B cell (primary cell): ENCODE results near the gene JPH3. TPM values are rescaled to one million over a fixed set of nuclear protein-coding genes. Genes with fewer than 3 reads are reported as not detected.

Experiments
- ATAC-seq: fragments of 200-7000 bp; cut with Tn5 transposase; one replicate; pipeline ENCODE4 v1.10.0; 2021; ENCODE audit warnings: low read depth, mild to moderate bottlenecking, moderate number of reproducible peaks, moderate library complexity
- CTCF ChIA-PET: fragments of 350-600 bp; sonication (Branson Sonifier 250); formaldehyde crosslinking; loops from one replicate; lab custom pipeline; 2021; ENCODE audit warnings: antibody characterized with exemption, inconsistent platforms; lab: Charles Lee
- POLR2A ChIA-PET: fragments of 350-600 bp; sonication (Branson Sonifier 250); formaldehyde crosslinking; loops from one replicate; lab custom pipeline; 2021; ENCODE audit warnings: antibody characterized with exemption; lab: Charles Lee
- DNase-seq: peaks from one replicate; pipeline ENCODE4 v3.0.0; 2013
- H2AFZ ChIP-seq: 2 replicates; pipeline ENCODE4 v1.6.1; 2012; ENCODE audit warnings: mild to moderate bottlenecking, low read depth, low read length; ENCODE audit not compliant: insufficient read depth, poor library complexity, severe bottlenecking
- H3K27ac ChIP-seq, 2 donors: 1 replicate in 1 of 2; 2 replicates in 1 of 2; pipeline ENCODE4 v1.5.1; 2012 to 2013; ENCODE audit warnings: low read length in 2 of 2, mild to moderate bottlenecking in 2 of 2, moderate library complexity in 1 of 2
- H3K27me3 ChIP-seq, 4 experiments: fragments of 200-600 bp in 1 of 4; sonication (generic) in 1 of 4; replicated peaks in 1 of 4; 1 replicate in 2 of 4; 2 replicates in 2 of 4; pipeline versions ENCODE4 v1.6.1 to v1.7.0; 2013 to 2016; ENCODE audit warnings: low read length in 3 of 4, mild to moderate bottlenecking in 2 of 4, mixed read lengths in 1 of 4, moderate library complexity in 1 of 4; ENCODE audit not compliant: insufficient read depth in 4 of 4, control insufficient read depth in 3 of 4; ENCODE audit errors: control extremely low read depth in 1 of 4
- H3K36me3 ChIP-seq, 2 experiments: replicated peaks in 1 of 2; 1 replicate in 1 of 2; 2 replicates in 1 of 2; pipeline versions ENCODE4 v1.6.1 to v1.7.1; 2013; ENCODE audit warnings: low read length in 1 of 2; ENCODE audit not compliant: insufficient read depth in 2 of 2, control insufficient read depth in 1 of 2; ENCODE audit errors: control extremely low read depth in 1 of 2, extremely low read depth in 1 of 2
- H3K4me1 ChIP-seq, 2 donors: fragments of 200-600 bp in 1 of 2; sonication (generic) in 1 of 2; 1 replicate in 1 of 2; 2 replicates in 1 of 2; pipeline versions ENCODE4 v1.5.1 to v1.6.1; 2013 to 2017; ENCODE audit warnings: low read length in 2 of 2; ENCODE audit not compliant: control insufficient read depth in 2 of 2, insufficient read depth in 2 of 2
- H3K4me2 ChIP-seq: replicated peaks from 2 replicates; pipeline ENCODE3; 2012; ENCODE audit warnings: mild to moderate bottlenecking, low read depth, low read length; ENCODE audit not compliant: poor library complexity, severe bottlenecking
- H3K4me3 ChIP-seq, 5 experiments: fragments of 200-600 bp in 1 of 5; sonication (generic) in 1 of 5; 1 replicate in 3 of 5; 2 replicates in 2 of 5; pipeline versions ENCODE4 v1.5.1 to v1.7.0; 2011 to 2016; ENCODE audit warnings: low read length in 4 of 5, mild to moderate bottlenecking in 4 of 5, low read depth in 2 of 5, control low read depth in 1 of 5, moderate library complexity in 1 of 5; ENCODE audit not compliant: insufficient read depth in 1 of 5; ENCODE audit errors: control extremely low read depth in 1 of 5, extremely low read depth in 1 of 5
- H3K79me2 ChIP-seq: fragments of 200-600 bp; sonication (generic); one replicate; pipeline ENCODE4 v1.6.0; 2016; ENCODE audit warnings: low read length; ENCODE audit not compliant: control insufficient read depth, insufficient read depth
- H3K9ac ChIP-seq: fragments of 200-600 bp; sonication (generic); 2 replicates; pipeline ENCODE4 v1.6.1; 2017; ENCODE audit warnings: mild to moderate bottlenecking, low read length, moderate library complexity
- H3K9me3 ChIP-seq, 3 donors: one replicate each; pipeline versions ENCODE4 v1.6.1 to v1.7.1; 2013; ENCODE audit warnings: low read length in 2 of 3; ENCODE audit not compliant: control insufficient read depth in 2 of 3, insufficient read depth in 1 of 3; ENCODE audit errors: control extremely low read depth in 1 of 3
- H4K20me1 ChIP-seq: 2 replicates; pipeline ENCODE4 v1.6.0; 2012; ENCODE audit warnings: mild to moderate bottlenecking, low read length; ENCODE audit not compliant: insufficient read depth, control insufficient read depth, poor library complexity, severe bottlenecking
- H3K27ac Mint-ChIP-seq: one replicate; pipeline ENCODE4 v1.8.0; 2021; ENCODE audit warnings: mixed read lengths
- H3K27me3 Mint-ChIP-seq: one replicate; pipeline ENCODE4 v1.8.0; 2021; ENCODE audit warnings: mixed read lengths
- H3K4me1 Mint-ChIP-seq: one replicate; pipeline ENCODE4 v1.8.0; 2021; ENCODE audit warnings: mixed read lengths
- H3K4me3 Mint-ChIP-seq: one replicate; pipeline ENCODE4 v1.8.0; 2021; ENCODE audit warnings: mixed read lengths
- H3K9me3 Mint-ChIP-seq: one replicate; pipeline ENCODE4 v1.8.0; 2022; ENCODE audit warnings: mixed read lengths; ENCODE audit not compliant: insufficient read depth
- CTCF ChIP-seq: fragments of 200-600 bp; IDR thresholded peaks from one replicate; pipeline ENCODE4 v1.8.0; 2022; ENCODE audit warnings: antibody characterized with exemption, mild to moderate bottlenecking
- EZH2 ChIP-seq: IDR thresholded peaks from 2 replicates; pipeline ENCODE4 v1.6.1; 2012; ENCODE audit warnings: borderline replicate concordance, low read depth, mild to moderate bottlenecking, moderate library complexity, low read length; ENCODE audit not compliant: insufficient read depth, poor library complexity, severe bottlenecking
- WGBS: methylation state at CpG from one replicate; pipeline ENCODE4 v1.1.5; 2013; ENCODE audit warnings: missing lambda C conversion rate; ENCODE audit not compliant: insufficient coverage; 5-methylcytosine and 5-hydroxymethylcytosine counted together
- intact Hi-C: fragments of 100-400 bp; cut with micrococcal nuclease; formaldehyde crosslinking; loops from one replicate; pipeline ENCODE4 v1.10.0; 2022
- polyA plus RNA-seq: library from polyadenylated mRNA; depleted of rRNA; stranded (reverse); fragments of >200 nt; gene quantifications from 2 replicates; pipeline ENCODE4 v1.2.3, GENCODE V29; 2012
- total RNA-seq, 2 donors: library from RNA; stranded (reverse); fragments of 120-200 nt in 1 of 2; gene quantifications; 1 replicate in 1 of 2; 2 replicates in 1 of 2; pipeline versions ENCODE4 v1.2.3 to v1.2.4, GENCODE V29; 2013 to 2022

Gene JPH3
- total and polyA plus RNA-seq, 2 donors (not counting 1 experiment from before 2014, with no cell fraction given) = not detected

GRCh38 chr16:87586201-87586782, 16.0 kb upstream of the JPH3 start:
- TF ChIP-seq EZH2 (no peak), CTCF (no peak)
- CTCF ChIA-PET = interaction anchor here (1.0 kb wide), 1 partner anchor 50 kb away, joined by 7 read pairs; no protein-coding TSS in a partner anchor
- DNase-seq = no peak
- Histone ChIP-seq H3K79me2 (no peaks in the 10 kb centered on the region), H3K4me3 (no peak overlapping the region), H3K4me2 (no peak overlapping the region), H3K9me3 (peaks cover 0 to 6% (median 0%) of the 10 kb centered on the region in 3 donors), H3K27ac (no peak overlapping the region), H3K4me1 (no peaks in the 10 kb centered on the region), H4K20me1 (no peaks in the 10 kb centered on the region), H3K27me3 (peaks cover 0 to 17% (median 1%) of the 10 kb centered on the region in 4 experiments), H3K9ac (no peak overlapping the region), H2AFZ (no peak overlapping the region), H3K36me3 (no peaks in the 10 kb centered on the region)
- no peaks in the 10 kb centered on the region for H3K9me3 Mint-ChIP-seq
- H3K4me1 Mint-ChIP-seq = peaks cover 2% of the 10 kb centered on the region
- no peak overlapping the region for H3K4me3 Mint-ChIP-seq
- 80% methylated on average over 22 of the region's 22 CpGs for WGBS
- no peak overlapping the region for H3K27ac Mint-ChIP-seq
- intact Hi-C loops = no loop called here
- POLR2A ChIA-PET = no interaction called here
- no peak for ATAC-seq
- peaks cover 52% of the 10 kb centered on the region for H3K27me3 Mint-ChIP-seq

- intact Hi-C loops = loop anchor here (1.0 kb wide), 1 partner anchor 49 kb away; no protein-coding TSS in a partner anchor
- no peak for DNase-seq
These were observed 14.7 kb upstream of the JPH3 start for GRCh38 chr16:87587636-87588035.

More at GRCh38 chr16:87587636-87588035, 14.7 kb upstream of the JPH3 start:
- H3K4me1 Mint-ChIP-seq = peaks cover 2% of the 10 kb centered on the region
- WGBS = 87% methylated on average over 7 of the region's 9 CpGs
- no peak overlapping the region for H3K9ac ChIP-seq
- POLR2A ChIA-PET = no interaction called here
- H3K9me3 ChIP-seq = peaks cover 0 to 4% (median 0%) of the 10 kb centered on the region in 3 donors
- peaks cover 2% of the 10 kb centered on the region for H3K9me3 Mint-ChIP-seq
- no peak overlapping the region for H3K4me3 ChIP-seq
- no peaks in the 10 kb centered on the region for H3K4me1 ChIP-seq
- H2AFZ ChIP-seq = no peak overlapping the region
- ATAC-seq = no peak
- H3K36me3 ChIP-seq = no peaks in the 10 kb centered on the region
- CTCF ChIA-PET = interaction anchor here (1.0 to 2.4 kb wide), 3 partner anchors 48 to 191 kb away, joined by 3 to 14 read pairs (median 13); no protein-coding TSS in a partner anchor
- H3K4me3 Mint-ChIP-seq = no peak overlapping the region
- peaks cover 47% of the 10 kb centered on the region for H3K27me3 Mint-ChIP-seq
- H3K4me2 ChIP-seq = no peak overlapping the region
- no peak overlapping the region for H3K27ac ChIP-seq
- H3K27ac Mint-ChIP-seq = no peak overlapping the region
- H4K20me1 ChIP-seq = no peaks in the 10 kb centered on the region
- H3K79me2 ChIP-seq = no peaks in the 10 kb centered on the region
- TF ChIP-seq CTCF (no peak), EZH2 (no peak)
- H3K27me3 ChIP-seq = peaks cover 0 to 14% (median 1%) of the 10 kb centered on the region in 4 experiments
